ENCODE measurements around the gene EIF3L. TPM values are rescaled to one million over a fixed set of nuclear protein-coding genes. Genes with fewer than 3 reads are reported as not detected.

Gene EIF3L
- total and polyA plus RNA-seq, 2 donors (not counting 3 experiments of a cell fraction or from before 2014, with no cell fraction given) = 479 to 601 TPM

GRCh38 chr22:37832022-37832857 lies 17.0 kb upstream of the EIF3L start:
- BruUV-seq (replicated peaks) = no TSS peak
- H3K9me1 ChIP-seq (replicated peaks; ENCODE audit: control insufficient read depth, extremely low read depth, insufficient read depth, low read length) = no peaks in the 10 kb centered on the region
- no peak overlapping the region for H2AFZ ChIP-seq (ENCODE audit: low read depth, low read length)
- no peaks in the 10 kb centered on the region for H3K27me3 ChIP-seq (ENCODE audit: control insufficient read depth in 2 of 2, insufficient read depth in 2 of 2, low read length in 2 of 2)
- no peak for FAIRE-seq
- H3K4me2 ChIP-seq (ENCODE audit: insufficient read depth, low read length) = no peak overlapping the region
- no peaks in the 10 kb centered on the region for H3K9me3 ChIP-seq (replicated peaks; ENCODE audit: control insufficient read depth, insufficient read depth, low read length)
- peaks cover 7 to 36% of the 10 kb centered on the region in 2 experiments for H3K36me3 ChIP-seq (ENCODE audit: control insufficient read depth in 2 of 2, extremely low read depth in 1 of 2, insufficient read depth in 2 of 2, low read length in 2 of 2)
- H3K4me1 ChIP-seq (ENCODE audit: control insufficient read depth, extremely low read depth, insufficient read depth, low read length) = no peaks in the 10 kb centered on the region
- TF ChIP-seq POLR2A (IDR thresholded peaks at IDR 0.05; ENCODE audit: low read depth, low read length) = no peak
- no peak for TF ChIP-seq FOS (IDR thresholded peaks at IDR 0.05; ENCODE audit: borderline replicate concordance, insufficient read depth, low read length)
- TF ChIP-seq GATA2 (IDR thresholded peaks at IDR 0.05; ENCODE audit: insufficient read depth, insufficient read length, low read depth, low read length) = no peak
- no peak for TF ChIP-seq CTCF (IDR thresholded peaks at IDR 0.05; ENCODE audit: extremely low read depth in 1 of 2, insufficient read depth in 1 of 2, low read depth in 1 of 2, low read length in 2 of 2)
- TF ChIP-seq EZH2 (IDR thresholded peaks at IDR 0.05; ENCODE audit: borderline replicate concordance, low read depth, low read length, severe bottlenecking) = no peak
- no peak for TF ChIP-seq POLR2AphosphoS5 (IDR thresholded peaks at IDR 0.05; ENCODE audit: insufficient read depth, low read depth, low read length)
- TF ChIP-seq JUN (IDR thresholded peaks at IDR 0.05; ENCODE audit: borderline replicate concordance, insufficient read depth, insufficient read length, low read depth) = no peak
- TF ChIP-seq MYC (IDR thresholded peaks at IDR 0.05; ENCODE audit: low read depth, low read length) = no peak
- TF ChIP-seq, protein P1, sequence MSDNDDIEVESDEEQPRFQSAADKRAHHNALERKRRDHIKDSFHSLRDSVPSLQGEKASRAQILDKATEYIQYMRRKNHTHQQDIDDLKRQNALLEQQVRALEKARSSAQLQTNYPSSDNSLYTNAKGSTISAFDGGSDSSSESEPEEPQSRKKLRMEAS (IDR thresholded peaks at IDR 0.05; ENCODE audit: insufficient read depth, insufficient read length) = no peak
- H3K79me2 ChIP-seq (ENCODE audit: control insufficient read depth, insufficient read depth, low read length) = no peaks in the 10 kb centered on the region
- no peak overlapping the region for H3K9ac ChIP-seq (replicated peaks; ENCODE audit: extremely low read depth, insufficient read depth, low read length)
- no peaks in the 10 kb centered on the region for H4K20me1 ChIP-seq (replicated peaks; ENCODE audit: control insufficient read depth, extremely low read depth, insufficient read depth, low read length)
- no peak for DNase-seq (ENCODE audit: low read depth, low spot score)
- CTCF ChIA-PET = interaction anchor here (1.7 to 3.8 kb wide), 2 partner anchors 14 to 31 kb away, joined by 4 to 22 read pairs; no protein-coding TSS in a partner anchor
- POLR2A ChIA-PET = no interaction called here
- intact Hi-C loops (cut with micrococcal nuclease) = no loop called here
- dilution Hi-C loops (cut with MboI; ENCODE audit: extremely low pct_ligation_motif_present, low sequenced_read_pairs) = no loop called here
- H3K4me3 ChIP-seq (replicated peaks in 1 of 3; ENCODE audit: insufficient read depth in 1 of 3, low read depth in 1 of 3, low read length in 3 of 3) = no peak overlapping the region
- H3K27ac ChIP-seq (ENCODE audit: insufficient read depth, low read depth, low read length) = no peak overlapping the region

Measured in endothelial cell of umbilical vein (primary cell).